MM.1S (cell line): Measurements from ENCODE around the gene C14orf132.

Experiments
- DNase-seq: peaks from one replicate; pipeline ENCODE4 v3.0.0-alpha.2; 2015
- H2AFZ ChIP-seq: fragments of 300-600 bp; sonication (generic); 2 replicates; pipeline ENCODE4 v1.6.0; 2016; ENCODE audit warnings: antibody characterized with exemption, low read length
- H3F3A ChIP-seq: fragments of 300-600 bp; sonication (generic); 2 replicates; pipeline ENCODE4 v1.6.1; 2016; ENCODE audit warnings: mild to moderate bottlenecking, antibody characterized with exemption, low read length, moderate library complexity, mixed read lengths; ENCODE audit not compliant: insufficient read depth
- H3K27ac ChIP-seq: fragments of 300-600 bp; sonication (generic); 2 replicates; pipeline ENCODE4 v1.5.1; 2016; ENCODE audit warnings: mild to moderate bottlenecking, low read length
- H3K27me3 ChIP-seq: fragments of 300-600 bp; sonication (generic); replicated peaks from 2 replicates; pipeline ENCODE4 v1.6.0; 2016; ENCODE audit warnings: low read length; ENCODE audit not compliant: insufficient read depth
- H3K36me3 ChIP-seq: fragments of 300-600 bp; sonication (generic); replicated peaks from 2 replicates; pipeline ENCODE4 v1.6.1; 2016; ENCODE audit warnings: mild to moderate bottlenecking, low read length, mixed read lengths; ENCODE audit not compliant: insufficient read depth
- H3K4me1 ChIP-seq: fragments of 300-600 bp; sonication (generic); 2 replicates; pipeline ENCODE4 v1.6.1; 2016; ENCODE audit warnings: low read length, mixed read lengths
- H3K4me2 ChIP-seq: fragments of 300-600 bp; sonication (generic); 2 replicates; pipeline ENCODE4 v1.6.0; 2016; ENCODE audit warnings: low read depth, low read length
- H3K4me3 ChIP-seq: fragments of 300-600 bp; sonication (generic); 2 replicates; pipeline ENCODE4 v1.5.1; 2016; ENCODE audit warnings: low read length, mixed read lengths
- H3K79me2 ChIP-seq: fragments of 300-600 bp; sonication (generic); 2 replicates; pipeline ENCODE4 v1.6.1; 2016; ENCODE audit warnings: mixed run types, low read length, mixed read lengths
- H3K9ac ChIP-seq: fragments of 300-600 bp; sonication (generic); 2 replicates; pipeline ENCODE4 v1.6.1; 2016; ENCODE audit warnings: low read length, mixed read lengths
- H3K9me2 ChIP-seq: fragments of 300-600 bp; sonication (generic); replicated peaks from 2 replicates; pipeline ENCODE4 v1.6.1; 2016; ENCODE audit warnings: mild to moderate bottlenecking, low read length, mixed read lengths; ENCODE audit not compliant: insufficient read depth
- H3K9me3 ChIP-seq: fragments of 300-600 bp; sonication (generic); replicated peaks from 2 replicates; pipeline ENCODE4 v1.6.1; 2016; ENCODE audit warnings: mild to moderate bottlenecking, low read length, mixed read lengths; ENCODE audit not compliant: insufficient read depth
- H4K20me1 ChIP-seq: fragments of 300-600 bp; sonication (generic); 2 replicates; pipeline ENCODE4 v1.6.1; 2016; ENCODE audit warnings: mild to moderate bottlenecking, low read length, moderate library complexity, mixed read lengths; ENCODE audit not compliant: insufficient read depth
- EZH2 ChIP-seq: fragments of 300-600 bp; sonication (generic); optimal IDR thresholded peaks from 2 replicates; pipeline ENCODE3; 2017; ENCODE audit warnings: low read depth, mild to moderate bottlenecking, antibody characterized with exemption, low read length, mixed read lengths
- EZH2phosphoT487 ChIP-seq: fragments of 300-600 bp; sonication (generic); IDR thresholded peaks from 2 replicates; pipeline ENCODE4 v1.6.1; 2018; ENCODE audit warnings: antibody characterized with exemption, low read length
- TF ChIP-seq, protein P1 (sequence below): fragments of 300-600 bp; sonication (generic); IDR thresholded peaks from 2 replicates; pipeline ENCODE4 v1.5.1; 2016; ENCODE audit warnings: antibody characterized with exemption, low read length, mixed read lengths

The C14orf132 gene

DNA sequence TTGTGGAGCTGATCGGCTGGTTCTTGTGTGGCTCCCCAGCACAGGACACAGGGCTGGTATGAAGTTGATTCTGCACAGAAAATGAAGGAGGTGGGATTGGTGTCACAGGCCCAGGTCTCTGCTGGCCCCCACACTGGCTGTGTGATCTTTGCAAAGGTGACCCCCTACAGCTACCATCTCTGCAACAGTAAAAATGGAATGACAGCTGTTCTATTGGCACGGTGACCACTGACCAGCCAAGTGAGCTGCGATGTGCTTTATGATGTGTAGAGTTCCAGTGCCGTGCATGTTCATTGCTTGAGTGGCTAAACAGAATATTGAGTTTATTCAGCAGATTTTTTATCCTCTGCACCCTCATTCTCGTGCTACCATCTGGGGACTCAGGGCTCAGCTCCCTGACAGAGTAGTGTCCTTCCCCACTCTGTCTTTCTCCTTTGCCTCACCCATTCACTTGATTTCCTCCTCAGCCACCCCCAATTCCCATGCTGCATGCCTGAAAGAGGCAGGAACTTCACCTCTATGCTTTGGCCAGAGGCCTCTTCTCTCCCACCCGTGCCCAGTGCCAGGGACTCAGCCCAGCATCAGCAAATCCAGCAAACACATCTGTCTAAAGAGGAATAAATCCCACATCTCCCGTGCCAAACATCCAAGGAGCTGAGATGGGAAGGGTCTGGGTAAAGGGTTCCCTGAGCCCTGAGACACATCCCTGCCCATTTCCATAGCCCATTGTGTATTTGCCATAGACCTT lies 21.2 kb downstream of the C14orf132 start:
- no peak overlapping the region for H3K4me3 ChIP-seq
- no peaks in the 10 kb centered on the region for H3K9me2 ChIP-seq
- H4K20me1 ChIP-seq: no peaks in the 10 kb centered on the region
- H3K4me2 ChIP-seq: no peak overlapping the region
- no peaks in the 10 kb centered on the region for H3F3A ChIP-seq
- peaks cover 2% of the 10 kb centered on the region for H3K4me1 ChIP-seq
- no peak overlapping the region for H3K27ac ChIP-seq
- no peak overlapping the region for H3K9ac ChIP-seq
- DNase-seq: no peak
- H3K36me3 ChIP-seq: no peaks in the 10 kb centered on the region
- H3K27me3 ChIP-seq: no peaks in the 10 kb centered on the region
- no peak overlapping the region for H2AFZ ChIP-seq
- H3K9me3 ChIP-seq: no peaks in the 10 kb centered on the region
- TF ChIP-seq EZH2 (no peak), EZH2phosphoT487 (no peak)
- TF ChIP-seq, protein P1, sequence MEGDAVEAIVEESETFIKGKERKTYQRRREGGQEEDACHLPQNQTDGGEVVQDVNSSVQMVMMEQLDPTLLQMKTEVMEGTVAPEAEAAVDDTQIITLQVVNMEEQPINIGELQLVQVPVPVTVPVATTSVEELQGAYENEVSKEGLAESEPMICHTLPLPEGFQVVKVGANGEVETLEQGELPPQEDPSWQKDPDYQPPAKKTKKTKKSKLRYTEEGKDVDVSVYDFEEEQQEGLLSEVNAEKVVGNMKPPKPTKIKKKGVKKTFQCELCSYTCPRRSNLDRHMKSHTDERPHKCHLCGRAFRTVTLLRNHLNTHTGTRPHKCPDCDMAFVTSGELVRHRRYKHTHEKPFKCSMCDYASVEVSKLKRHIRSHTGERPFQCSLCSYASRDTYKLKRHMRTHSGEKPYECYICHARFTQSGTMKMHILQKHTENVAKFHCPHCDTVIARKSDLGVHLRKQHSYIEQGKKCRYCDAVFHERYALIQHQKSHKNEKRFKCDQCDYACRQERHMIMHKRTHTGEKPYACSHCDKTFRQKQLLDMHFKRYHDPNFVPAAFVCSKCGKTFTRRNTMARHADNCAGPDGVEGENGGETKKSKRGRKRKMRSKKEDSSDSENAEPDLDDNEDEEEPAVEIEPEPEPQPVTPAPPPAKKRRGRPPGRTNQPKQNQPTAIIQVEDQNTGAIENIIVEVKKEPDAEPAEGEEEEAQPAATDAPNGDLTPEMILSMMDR: no peak
- no peaks in the 10 kb centered on the region for H3K79me2 ChIP-seq

DNA sequence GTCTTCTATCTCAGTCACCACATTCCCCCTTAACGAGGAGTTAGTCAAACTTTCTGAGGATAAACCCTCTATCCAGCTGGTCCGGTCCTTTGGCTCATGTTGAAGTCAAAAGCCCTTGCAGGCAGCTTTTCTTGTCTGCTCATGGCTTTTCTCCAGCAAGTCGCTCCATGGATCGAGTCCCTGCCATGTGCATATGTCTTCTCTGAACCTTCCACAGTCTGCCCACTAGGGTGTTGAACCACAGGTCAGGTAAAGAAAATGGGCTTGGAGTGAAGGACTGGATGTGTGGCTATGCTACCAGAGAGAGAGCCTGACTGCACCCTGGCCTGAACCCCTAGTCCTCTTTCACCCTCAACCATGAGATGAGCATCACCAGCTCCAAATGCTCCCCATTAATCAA lies 22.8 kb downstream of the C14orf132 start:
- TF ChIP-seq EZH2: no peak
- no peak for TF ChIP-seq EZH2phosphoT487
- TF ChIP-seq, protein P1: no peak
- DNase-seq: no peak
- no peaks in the 10 kb centered on the region for H3K79me2 ChIP-seq

DNA sequence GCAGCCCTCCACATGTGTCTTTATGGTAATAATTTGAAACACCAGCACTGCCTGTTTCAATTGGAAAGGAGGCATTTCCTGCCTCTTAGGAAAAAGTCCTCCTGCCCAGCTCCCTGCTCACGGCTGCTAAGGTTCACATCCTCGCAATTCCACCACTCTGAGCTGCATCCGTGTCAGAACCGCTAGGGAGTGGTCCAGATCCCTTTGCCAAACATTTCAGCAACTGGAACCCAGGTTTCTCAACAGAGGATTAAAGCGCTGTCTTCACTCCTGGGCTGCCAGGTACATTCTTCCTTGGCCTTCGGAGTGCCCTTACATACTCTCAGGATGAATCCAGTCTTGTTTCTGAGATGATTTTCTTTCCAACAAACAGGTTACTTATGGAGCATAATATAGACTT lies 23.3 kb downstream of the C14orf132 start:
- no peak overlapping the region for H3K4me2 ChIP-seq
- H3K27me3 ChIP-seq: no peaks in the 10 kb centered on the region
- no peak for DNase-seq
- no peaks in the 10 kb centered on the region for H3K9me3 ChIP-seq
- H3K4me3 ChIP-seq: no peak overlapping the region
- no peak overlapping the region for H2AFZ ChIP-seq
- peaks cover 8% of the 10 kb centered on the region for H3K4me1 ChIP-seq
- no peaks in the 10 kb centered on the region for H3K36me3 ChIP-seq
- TF ChIP-seq EZH2phosphoT487 (no peak), EZH2 (no peak)
- TF ChIP-seq, protein P1: no peak
- H3K27ac ChIP-seq: no peak overlapping the region
- H3K9me2 ChIP-seq: no peaks in the 10 kb centered on the region
- no peak overlapping the region for H3K9ac ChIP-seq
- H3K79me2 ChIP-seq: no peaks in the 10 kb centered on the region
- no peaks in the 10 kb centered on the region for H4K20me1 ChIP-seq
- 0 out of 2 replicates have a peak, but pooled peaks cover 6% of the 10 kb centered on the region for H3F3A ChIP-seq

More for the DNA sequence above, 22.8 kb downstream of the C14orf132 start:
- Histone ChIP-seq H2AFZ (no peak overlapping the region), H3K4me3 (no peak overlapping the region), H3K27ac (no peak overlapping the region), H3K36me3 (no peaks in the 10 kb centered on the region), H3K4me1 (peaks cover 8% of the 10 kb centered on the region), H4K20me1 (no peaks in the 10 kb centered on the region), H3F3A (0 out of 2 replicates have a peak, but pooled peaks cover 6% of the 10 kb centered on the region), H3K4me2 (no peak overlapping the region), H3K27me3 (no peaks in the 10 kb centered on the region), H3K9me2 (no peaks in the 10 kb centered on the region), H3K9ac (no peak overlapping the region), H3K9me3 (no peaks in the 10 kb centered on the region)
